AG10803 (cell line): Measurements from ENCODE around the gene SCAPER.

Experiments
- DNase-seq: peaks from one replicate; pipeline ENCODE4 v3.0.0; 2010; ENCODE audit warnings: low read depth
- H3K4me3 ChIP-seq: 2 replicates; pipeline ENCODE4 v1.5.1; 2011; ENCODE audit warnings: mild to moderate bottlenecking, low read length, control low read depth
- TF ChIP-seq, protein P1 (sequence below): conservative IDR thresholded peaks from 2 replicates; pipeline ENCODE4 v1.5.1; 2011; ENCODE audit warnings: mild to moderate bottlenecking, low read length, control low read depth, inconsistent platforms

The SCAPER gene

DNA sequence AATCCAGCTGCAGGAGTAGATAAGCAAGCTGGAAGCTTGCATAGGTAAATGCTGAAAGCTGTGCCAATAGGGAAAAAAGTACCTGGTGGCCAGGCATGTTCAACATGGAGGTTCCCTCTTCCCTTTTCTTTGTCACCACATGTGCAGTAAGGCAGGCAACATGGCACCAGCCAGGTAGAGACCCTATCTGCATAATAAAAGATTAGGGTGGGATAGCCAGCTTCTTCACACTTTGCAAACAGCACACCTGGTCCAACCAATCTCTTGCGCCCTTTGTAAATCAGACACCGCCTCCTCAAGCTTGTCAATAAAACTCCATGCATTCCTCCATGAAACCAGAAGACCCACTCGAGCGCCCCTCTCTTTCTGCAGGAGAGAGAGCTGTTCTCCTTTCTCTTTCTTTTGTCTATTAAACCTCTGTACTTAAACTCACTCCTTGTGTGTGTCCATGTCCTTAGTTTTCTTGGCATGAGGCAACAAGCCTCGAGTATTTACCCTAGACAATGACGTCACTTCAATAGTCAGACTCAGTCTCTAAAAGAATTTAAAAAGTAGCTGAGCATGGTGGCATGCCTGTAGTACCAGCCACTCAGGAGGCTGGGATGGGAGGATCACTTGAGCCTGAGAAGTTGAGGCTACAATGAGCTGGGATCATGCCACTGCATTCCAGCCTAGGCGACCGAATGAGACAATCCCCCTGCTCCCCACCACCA, 256.3 kb downstream of the SCAPER start:
- no peak for DNase-seq
- TF ChIP-seq, protein P1, sequence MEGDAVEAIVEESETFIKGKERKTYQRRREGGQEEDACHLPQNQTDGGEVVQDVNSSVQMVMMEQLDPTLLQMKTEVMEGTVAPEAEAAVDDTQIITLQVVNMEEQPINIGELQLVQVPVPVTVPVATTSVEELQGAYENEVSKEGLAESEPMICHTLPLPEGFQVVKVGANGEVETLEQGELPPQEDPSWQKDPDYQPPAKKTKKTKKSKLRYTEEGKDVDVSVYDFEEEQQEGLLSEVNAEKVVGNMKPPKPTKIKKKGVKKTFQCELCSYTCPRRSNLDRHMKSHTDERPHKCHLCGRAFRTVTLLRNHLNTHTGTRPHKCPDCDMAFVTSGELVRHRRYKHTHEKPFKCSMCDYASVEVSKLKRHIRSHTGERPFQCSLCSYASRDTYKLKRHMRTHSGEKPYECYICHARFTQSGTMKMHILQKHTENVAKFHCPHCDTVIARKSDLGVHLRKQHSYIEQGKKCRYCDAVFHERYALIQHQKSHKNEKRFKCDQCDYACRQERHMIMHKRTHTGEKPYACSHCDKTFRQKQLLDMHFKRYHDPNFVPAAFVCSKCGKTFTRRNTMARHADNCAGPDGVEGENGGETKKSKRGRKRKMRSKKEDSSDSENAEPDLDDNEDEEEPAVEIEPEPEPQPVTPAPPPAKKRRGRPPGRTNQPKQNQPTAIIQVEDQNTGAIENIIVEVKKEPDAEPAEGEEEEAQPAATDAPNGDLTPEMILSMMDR, result no peak
- no peak overlapping the region for H3K4me3 ChIP-seq

DNA sequence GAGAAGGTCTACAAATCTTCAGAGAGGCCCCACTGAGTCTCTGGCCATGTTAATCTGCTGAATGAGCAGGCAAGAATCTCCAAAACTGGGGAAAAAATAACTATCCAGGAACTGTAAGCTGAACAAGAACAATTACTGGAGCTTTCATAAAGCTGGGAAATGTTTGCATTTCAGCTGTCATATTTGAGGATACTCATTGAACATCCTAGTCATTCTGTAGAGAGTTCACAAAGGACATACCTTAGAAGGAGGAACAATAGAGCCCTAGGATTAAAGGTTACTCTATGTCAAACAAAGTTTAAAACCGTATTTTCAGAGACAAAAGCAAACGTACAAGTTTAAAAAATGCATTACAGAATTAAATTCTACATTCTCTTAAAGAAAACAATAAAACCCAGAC, 257.5 kb downstream of the SCAPER start:
- TF ChIP-seq, protein P1, result no peak
- H3K4me3 ChIP-seq, result no peak overlapping the region
- DNase-seq, result no peak

DNA sequence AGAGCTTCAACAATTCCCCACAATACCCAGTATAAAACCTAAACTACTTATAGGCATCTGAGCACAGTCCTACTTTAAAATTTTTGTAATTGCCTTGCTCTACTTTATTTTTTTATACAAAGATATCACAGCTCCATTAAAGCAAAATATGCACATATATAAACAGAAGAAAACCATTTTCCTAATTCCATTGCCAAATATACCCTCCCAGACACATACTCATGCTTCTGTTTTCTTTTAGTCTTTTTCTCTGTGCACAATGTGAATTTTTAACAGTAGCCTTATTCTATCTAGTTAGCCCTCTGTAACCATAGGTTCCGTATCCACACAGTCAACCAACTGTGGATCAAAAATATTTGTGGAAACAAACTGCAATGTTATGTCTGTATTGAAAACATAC, 260.5 kb downstream of the SCAPER start:
- TF ChIP-seq, protein P1, result no peak
- no peak overlapping the region for H3K4me3 ChIP-seq
- DNase-seq, result no peak

DNA sequence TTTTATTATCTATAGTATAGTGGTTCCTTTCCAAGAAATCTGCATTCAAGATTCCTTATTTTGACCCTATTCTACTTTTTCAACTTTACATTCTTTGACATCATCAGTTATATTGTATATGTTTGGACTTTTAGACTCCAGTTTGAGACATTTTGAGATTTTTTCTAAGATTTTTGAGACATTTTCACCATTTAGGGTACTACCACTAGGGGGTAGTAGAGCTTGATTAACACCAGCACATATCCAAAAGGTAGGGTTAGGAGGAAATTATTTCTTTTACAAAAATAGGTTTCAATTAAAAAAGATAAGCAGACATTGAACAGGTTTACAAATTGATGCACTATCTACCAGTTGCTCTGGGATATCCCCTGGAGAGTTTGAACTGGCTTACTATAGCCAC, 262.5 kb downstream of the SCAPER start:
- no peak overlapping the region for H3K4me3 ChIP-seq
- no peak for DNase-seq
- TF ChIP-seq, protein P1, result peak; percentile 33

DNA sequence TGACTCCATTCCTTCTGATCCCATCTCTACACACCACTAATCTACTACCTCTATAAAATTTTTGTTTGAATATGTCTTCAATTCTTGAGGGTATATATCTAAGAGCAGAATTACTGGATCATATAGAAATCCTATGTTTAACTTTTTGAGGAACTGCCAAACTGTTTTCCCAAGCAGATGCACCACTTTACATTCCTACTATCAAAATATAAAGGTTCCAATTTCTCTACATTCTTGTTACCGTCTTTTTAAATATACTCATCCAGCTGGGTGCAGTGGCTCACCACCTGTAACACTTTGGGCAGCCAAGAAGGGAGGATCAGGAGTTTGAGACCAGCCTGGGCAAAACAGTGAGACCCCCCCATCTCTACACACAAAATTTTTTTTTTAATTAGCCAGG, 268.0 kb downstream of the SCAPER start:
- no peak overlapping the region for H3K4me3 ChIP-seq
- TF ChIP-seq, protein P1, result no peak
- no peak for DNase-seq

DNA sequence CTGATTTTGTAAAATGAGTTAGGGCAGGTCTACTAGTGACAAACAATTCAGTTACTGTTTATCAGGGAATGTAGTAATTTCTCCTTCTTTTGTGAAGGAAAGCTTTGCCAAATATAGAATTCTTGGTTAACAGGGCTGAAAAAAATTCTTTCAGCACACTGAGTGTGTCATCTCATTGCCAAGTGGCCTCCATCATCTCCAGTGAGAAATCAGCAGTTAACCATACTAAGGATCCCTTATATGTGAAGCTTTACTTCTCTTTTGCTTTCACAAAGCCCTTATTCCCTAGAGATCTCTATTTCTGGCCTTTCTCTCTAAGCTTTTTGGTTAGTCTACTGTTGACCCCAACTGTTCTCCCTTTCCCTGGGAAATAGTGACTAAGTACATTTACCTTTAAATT, 269.1 kb downstream of the SCAPER start:
- TF ChIP-seq, protein P1, result no peak
- no peak for DNase-seq
- H3K4me3 ChIP-seq, result no peak overlapping the region

DNA sequence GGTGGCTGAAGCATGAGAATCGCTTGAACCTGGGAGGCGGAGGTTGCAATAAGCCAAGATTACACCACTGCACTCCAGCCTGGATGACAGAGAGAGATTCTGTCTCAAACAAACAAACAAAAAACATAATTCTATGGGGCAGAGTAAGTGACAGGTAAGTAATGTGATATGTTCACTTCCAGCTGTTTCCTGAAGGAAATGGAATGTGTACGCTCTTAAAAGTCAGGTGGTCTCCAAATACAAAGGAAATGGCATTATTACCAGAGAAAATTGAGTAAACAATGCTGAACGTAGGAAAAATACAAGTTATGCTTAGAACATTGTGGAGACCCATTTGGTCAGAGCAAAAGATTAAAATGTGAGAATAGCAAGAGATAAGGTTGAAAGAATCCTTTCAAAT, 278.5 kb downstream of the SCAPER start:
- TF ChIP-seq, protein P1, result no peak
- no peak for DNase-seq

More for the DNA sequence above, 278.5 kb downstream of the SCAPER start:
- no peak overlapping the region for H3K4me3 ChIP-seq
